GM10266 (cell line): ENCODE measurements around the gene RNF157.
"Not testable (repeated sequence)": the region's sequence is repeated elsewhere in the genome, so short reads cannot be mapped to it uniquely, and the experiment has no call there.

Experiments used
- DNase-seq: peaks from one replicate; pipeline ENCODE4 v3.0.0; 2012; ENCODE audit errors: extremely low spot score
- TF ChIP-seq, protein P1 (sequence below): IDR thresholded peaks from 2 replicates; pipeline ENCODE4 v1.5.1; 2012; ENCODE audit warnings: mild to moderate bottlenecking, low read depth; ENCODE audit not compliant: control insufficient read depth, insufficient read depth; ENCODE audit errors: missing control alignments

The RNF157 gene

GRCh38 chr17:76196675-76197074 lies 43.6 kb downstream of the RNF157 start:
- DNase-seq, result no peak
- TF ChIP-seq, protein P1, sequence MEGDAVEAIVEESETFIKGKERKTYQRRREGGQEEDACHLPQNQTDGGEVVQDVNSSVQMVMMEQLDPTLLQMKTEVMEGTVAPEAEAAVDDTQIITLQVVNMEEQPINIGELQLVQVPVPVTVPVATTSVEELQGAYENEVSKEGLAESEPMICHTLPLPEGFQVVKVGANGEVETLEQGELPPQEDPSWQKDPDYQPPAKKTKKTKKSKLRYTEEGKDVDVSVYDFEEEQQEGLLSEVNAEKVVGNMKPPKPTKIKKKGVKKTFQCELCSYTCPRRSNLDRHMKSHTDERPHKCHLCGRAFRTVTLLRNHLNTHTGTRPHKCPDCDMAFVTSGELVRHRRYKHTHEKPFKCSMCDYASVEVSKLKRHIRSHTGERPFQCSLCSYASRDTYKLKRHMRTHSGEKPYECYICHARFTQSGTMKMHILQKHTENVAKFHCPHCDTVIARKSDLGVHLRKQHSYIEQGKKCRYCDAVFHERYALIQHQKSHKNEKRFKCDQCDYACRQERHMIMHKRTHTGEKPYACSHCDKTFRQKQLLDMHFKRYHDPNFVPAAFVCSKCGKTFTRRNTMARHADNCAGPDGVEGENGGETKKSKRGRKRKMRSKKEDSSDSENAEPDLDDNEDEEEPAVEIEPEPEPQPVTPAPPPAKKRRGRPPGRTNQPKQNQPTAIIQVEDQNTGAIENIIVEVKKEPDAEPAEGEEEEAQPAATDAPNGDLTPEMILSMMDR, result no peak

DNA sequence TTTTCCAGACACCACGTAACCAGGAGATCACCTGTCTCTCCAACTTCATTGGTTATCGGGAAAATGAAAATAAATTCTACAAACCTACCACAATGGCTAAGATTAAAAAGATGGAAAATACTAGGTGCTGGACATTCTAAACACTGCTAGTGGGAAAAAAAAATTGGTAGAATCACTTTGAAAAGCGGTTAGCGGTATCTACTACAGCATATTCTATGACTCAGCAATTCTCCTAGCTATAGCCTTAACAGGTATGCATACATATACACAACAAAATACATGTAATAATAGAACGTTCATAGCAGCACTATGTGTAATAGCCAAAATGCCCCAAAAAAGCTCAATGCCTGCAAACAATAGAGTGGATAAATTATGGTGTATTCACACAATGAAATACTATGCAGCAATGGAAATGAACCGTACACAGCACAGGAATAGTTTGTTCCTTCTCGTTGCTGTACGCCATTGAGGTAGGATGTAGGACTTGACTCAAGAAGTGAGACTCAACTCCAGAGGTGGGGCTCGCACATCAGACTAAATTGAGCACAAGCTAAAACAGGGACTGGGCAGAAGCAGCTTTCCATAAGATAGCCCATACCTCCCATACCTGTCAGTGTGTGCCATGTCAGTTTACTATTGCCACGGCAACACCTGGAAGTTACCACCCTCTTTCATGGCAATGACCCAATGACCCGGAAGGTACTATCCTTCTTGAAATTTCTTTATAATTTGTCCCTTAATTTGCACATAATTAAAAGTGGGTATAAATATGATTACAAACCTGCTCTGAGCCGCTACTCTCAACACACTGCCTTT lies 44.8 kb downstream of the RNF157 start:
- no peak for DNase-seq
- TF ChIP-seq, protein P1, result no peak

DNA sequence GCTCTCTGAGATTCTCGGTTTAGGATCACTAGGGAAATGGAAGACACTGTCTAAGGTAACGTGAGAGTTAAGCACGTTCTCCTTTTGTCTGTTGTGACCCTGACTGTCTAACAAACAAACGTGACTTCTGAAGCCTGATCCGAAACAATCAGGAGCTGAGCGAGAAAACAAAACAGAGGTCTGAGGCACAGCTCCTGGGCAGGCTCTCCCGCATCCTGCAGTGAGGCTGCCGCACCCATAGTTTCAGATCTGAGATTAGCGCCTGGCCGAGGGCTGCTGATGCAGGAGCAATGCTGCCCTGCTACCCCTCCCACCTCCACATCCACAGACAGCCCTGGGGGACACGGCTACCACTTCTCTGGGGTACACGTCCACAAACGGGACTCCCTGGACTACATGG lies 46.7 kb downstream of the RNF157 start:
- TF ChIP-seq, protein P1, result no peak
- no peak for DNase-seq

DNA sequence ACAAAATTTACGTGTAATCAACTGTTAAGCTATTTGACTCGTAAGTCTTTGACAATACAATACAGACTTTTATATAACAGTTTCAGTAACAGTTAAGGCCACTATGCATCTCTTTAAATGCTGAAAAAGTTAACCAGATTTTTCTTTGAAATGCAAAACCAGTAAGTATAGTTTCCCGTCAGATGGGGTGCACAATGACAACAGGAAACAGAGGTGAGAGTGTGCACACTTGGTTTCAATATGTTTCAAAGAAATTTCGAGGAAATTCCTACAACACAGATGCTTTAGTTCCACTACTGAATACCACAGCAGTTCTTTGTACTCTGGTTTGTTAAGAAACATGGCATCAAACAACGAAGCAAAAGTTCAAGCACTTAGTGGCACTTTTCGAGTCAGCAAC lies 48.4 kb downstream of the RNF157 start:
- peak; percentile 50 for DNase-seq
- TF ChIP-seq, protein P1, result no peak

GRCh38 chr17:76189741-76190140 lies 50.6 kb downstream of the RNF157 start:
- DNase-seq, result no peak
- TF ChIP-seq, protein P1, result no peak

DNA sequence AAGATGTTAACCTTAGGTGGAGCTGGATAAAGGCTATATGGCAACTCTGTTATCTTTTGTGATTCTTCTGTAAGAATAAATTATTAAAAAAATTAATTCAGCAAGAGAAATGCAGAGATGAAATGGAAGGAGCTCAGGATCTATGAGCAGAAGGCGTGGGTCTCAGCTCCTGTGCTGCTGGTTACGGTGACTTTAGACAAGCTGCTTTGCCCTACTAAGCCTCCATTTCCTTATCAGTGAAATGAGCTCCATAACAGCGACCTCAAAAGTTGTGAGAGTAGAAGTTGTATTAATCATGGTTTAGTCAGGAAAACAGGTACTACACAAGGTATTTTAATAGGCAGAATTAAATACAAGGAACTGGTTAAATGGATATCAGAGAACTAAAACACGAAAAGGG lies 51.0 kb downstream of the RNF157 start:
- DNase-seq, result no peak
- TF ChIP-seq, protein P1, result no peak

DNA sequence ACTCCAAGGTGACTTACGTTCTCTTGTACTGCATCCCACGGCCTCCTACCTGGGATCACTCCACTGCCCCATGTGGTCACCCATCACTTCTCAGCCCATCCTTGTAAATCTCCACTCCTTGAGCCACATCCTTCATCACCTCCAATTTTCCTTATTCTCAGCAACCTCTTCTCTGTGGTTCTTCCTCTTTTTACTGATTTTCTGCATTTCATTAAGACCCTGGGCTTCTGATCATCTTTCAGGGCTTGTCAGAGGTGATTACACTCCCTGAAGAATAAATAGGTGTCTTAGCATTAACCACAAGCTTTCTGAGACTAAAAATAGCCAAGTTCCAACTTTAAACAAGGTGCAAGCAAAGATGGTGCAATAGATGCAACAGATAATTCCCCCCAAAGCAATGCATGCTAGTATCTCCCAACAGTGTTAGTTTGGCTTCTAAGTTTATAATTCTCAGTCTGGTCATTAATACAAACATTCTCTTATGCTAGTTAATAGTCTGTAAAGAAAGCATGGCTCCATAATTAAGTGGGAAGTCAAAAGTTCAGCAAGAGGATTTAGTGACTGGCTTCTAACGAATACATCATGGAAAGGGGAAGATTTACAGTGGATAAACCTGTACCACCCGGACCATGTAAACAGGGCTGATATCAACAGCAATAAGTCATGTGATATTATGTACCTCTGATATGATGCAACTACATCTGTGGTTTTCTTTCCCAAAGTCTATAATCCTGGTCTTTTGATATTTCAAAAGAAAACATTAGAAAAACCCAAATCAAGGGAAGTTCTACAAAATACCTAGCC lies 51.9 kb downstream of the RNF157 start:
- no peak for DNase-seq
- TF ChIP-seq, protein P1, result no peak

- not testable (repeated sequence) for DNase-seq
These were observed 53.5 kb downstream of the RNF157 start for GRCh38 chr17:76186774-76187173.
